Neuronal stem cell (in vitro differentiated cells): ENCODE data around the gene CHRNA1.
A peak's percentile ranks its signal among the peaks of the same experiment; 100 is the strongest.
"Not testable (repeated sequence)": the region's sequence is repeated elsewhere in the genome, so short reads cannot be mapped to it uniquely, and the experiment has no call there.

Experiments
- DNase-seq: peaks from one replicate; pipeline ENCODE4 v3.0.0-alpha.2; 2013; ENCODE audit warnings: low spot score
- H2AFZ ChIP-seq: one replicate; pipeline ENCODE4 v1.6.1; 2013; ENCODE audit warnings: mild to moderate bottlenecking, low read length, inconsistent platforms
- H2AK5ac ChIP-seq: 2 replicates; pipeline ENCODE4 v1.6.1; 2013; ENCODE audit warnings: low read depth, mild to moderate bottlenecking, inconsistent platforms, low read length, moderate library complexity, mixed read lengths
- H2BK120ac ChIP-seq: 2 replicates; pipeline ENCODE4 v1.6.1; 2013; ENCODE audit warnings: low read depth, mild to moderate bottlenecking, inconsistent platforms, low read length, moderate library complexity, mixed read lengths
- H2BK12ac ChIP-seq: one replicate; pipeline ENCODE4 v1.6.1; 2013; ENCODE audit warnings: low read length, inconsistent platforms
- H2BK15ac ChIP-seq: 2 replicates; pipeline ENCODE4 v1.6.1; 2013; ENCODE audit warnings: mild to moderate bottlenecking, low read length, inconsistent platforms, mixed read lengths
- H2BK5ac ChIP-seq: one replicate; pipeline ENCODE4 v1.6.1; 2013; ENCODE audit warnings: inconsistent platforms, mild to moderate bottlenecking, low read length, moderate library complexity
- H3K14ac ChIP-seq: one replicate; pipeline ENCODE4 v1.6.1; 2013; ENCODE audit warnings: low read length, inconsistent platforms
- H3K18ac ChIP-seq: 2 replicates; pipeline ENCODE4 v1.6.1; 2013; ENCODE audit warnings: low read length, inconsistent platforms
- H3K23ac ChIP-seq: 2 replicates; pipeline ENCODE4 v1.6.1; 2013; ENCODE audit warnings: low read depth, mild to moderate bottlenecking, mixed read lengths, low read length, inconsistent platforms; ENCODE audit not compliant: poor library complexity
- H3K27ac ChIP-seq: replicated peaks from 3 replicates; pipeline ENCODE4 v1.5.1; 2013; ENCODE audit warnings: low read length, inconsistent platforms
- H3K27me3 ChIP-seq, 3 experiments: 2 replicates each; pipeline ENCODE4 v1.6.1; 2013; ENCODE audit warnings: low read length in 3 of 3, mild to moderate bottlenecking in 2 of 3, inconsistent platforms in 1 of 3, low read depth in 1 of 3, mixed read lengths in 1 of 3, moderate library complexity in 1 of 3; ENCODE audit not compliant: control insufficient read depth in 3 of 3, insufficient read depth in 3 of 3
- H3K36me3 ChIP-seq, 2 donors: replicated peaks in 1 of 2; 2 replicates each; pipeline ENCODE4 v1.6.1; 2013; ENCODE audit warnings: low read length in 2 of 2; ENCODE audit not compliant: control insufficient read depth in 2 of 2, insufficient read depth in 2 of 2
- H3K4ac ChIP-seq: 2 replicates; pipeline ENCODE4 v1.6.1; 2013; ENCODE audit warnings: inconsistent platforms, mild to moderate bottlenecking, low read length, moderate library complexity
- H3K4me1 ChIP-seq, 2 donors: 1 replicate in 1 of 2; 2 replicates in 1 of 2; pipeline ENCODE4 v1.6.1; 2013; ENCODE audit warnings: low read length in 2 of 2, low read depth in 1 of 2; ENCODE audit not compliant: control insufficient read depth in 2 of 2, insufficient read depth in 1 of 2
- H3K4me2 ChIP-seq: one replicate; pipeline ENCODE4 v1.6.1; 2013; ENCODE audit warnings: mild to moderate bottlenecking, low read length, inconsistent platforms; ENCODE audit not compliant: insufficient read depth, poor library complexity, severe bottlenecking
- H3K4me3 ChIP-seq, 2 donors: 2 replicates each; pipeline ENCODE4 v1.5.1; 2013; ENCODE audit warnings: low read length in 2 of 2, mild to moderate bottlenecking in 2 of 2, inconsistent platforms in 1 of 2, moderate library complexity in 1 of 2
- H3K79me1 ChIP-seq: one replicate; pipeline ENCODE4 v1.6.1; 2013; ENCODE audit warnings: low read depth, mild to moderate bottlenecking, inconsistent platforms, low read length, moderate library complexity
- H3K9ac ChIP-seq: one replicate; pipeline ENCODE4 v1.6.1; 2013; ENCODE audit warnings: mild to moderate bottlenecking, low read depth, low read length, inconsistent platforms; ENCODE audit not compliant: poor library complexity
- H3K9me3 ChIP-seq, 2 donors: replicated peaks in 1 of 2; 2 replicates each; pipeline versions ENCODE3 to v1.6.1; 2013; ENCODE audit warnings: low read length in 2 of 2, mild to moderate bottlenecking in 2 of 2, inconsistent platforms in 1 of 2, low read depth in 1 of 2, mixed read lengths in 1 of 2, moderate library complexity in 1 of 2; ENCODE audit not compliant: control insufficient read depth in 2 of 2, insufficient read depth in 1 of 2
- H4K8ac ChIP-seq: one replicate; pipeline ENCODE4 v1.6.1; 2013; ENCODE audit warnings: low read depth, mild to moderate bottlenecking, inconsistent platforms, low read length, moderate library complexity
- H4K91ac ChIP-seq: one replicate; pipeline ENCODE4 v1.6.1; 2013; ENCODE audit warnings: low read length, low read depth, mild to moderate bottlenecking, inconsistent platforms; ENCODE audit not compliant: poor library complexity
- WGBS, 2 donors: extraction: QIAGEN DNeasy Blood & Tissue Kit; methylation state at CpG; one replicate each; pipeline ENCODE4 v1.1.7; 2013; ENCODE audit warnings: missing lambda C conversion rate in 2 of 2, mixed read lengths in 1 of 2; ENCODE audit not compliant: insufficient read length in 2 of 2, insufficient replicate concordance in 1 of 2; ENCODE audit errors: extremely low coverage in 2 of 2; 5-methylcytosine and 5-hydroxymethylcytosine counted together

The CHRNA1 gene

DNA sequence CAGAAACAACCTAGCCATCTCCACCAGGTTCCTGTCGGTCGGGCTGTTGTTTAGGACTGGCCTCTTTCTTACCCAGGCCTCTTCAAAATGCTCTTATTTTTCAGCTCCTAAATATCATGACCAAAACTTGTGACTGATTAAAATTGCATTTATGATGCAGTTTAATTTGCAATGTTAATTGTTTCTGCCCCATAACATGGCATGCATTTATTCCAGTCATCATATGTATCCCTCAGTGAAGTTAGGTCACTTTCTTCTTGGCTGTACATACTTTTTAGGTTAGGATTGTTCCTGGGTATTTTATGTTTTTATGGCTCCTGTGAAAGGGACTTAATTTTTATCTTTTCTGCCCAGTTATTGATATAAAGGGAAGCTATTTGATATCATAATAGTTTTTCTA, 50.6 kb downstream of the CHRNA1 start:
- Histone ChIP-seq H3K4ac (no peak overlapping the region), H3K4me2 (no peak overlapping the region), H3K18ac (no peak overlapping the region), H3K23ac (no peak overlapping the region), H3K4me1 (no peaks in the 10 kb centered on the region), H3K27ac (no peak overlapping the region), H2BK15ac (no peak overlapping the region), H2BK12ac (no peak overlapping the region), H4K91ac (no peak overlapping the region), H3K14ac (no peak overlapping the region), H3K36me3 (no peaks in the 10 kb centered on the region), H3K27me3 (peaks cover 0 to 12% (median 0%) of the 10 kb centered on the region in 3 experiments), H2AFZ (no peak overlapping the region), H2BK5ac (no peak overlapping the region), H3K9me3 (peaks cover 0 to 2% of the 10 kb centered on the region in 2 donors), H3K4me3 (no peak overlapping the region), H2BK120ac (no peak overlapping the region), H3K9ac (no peak overlapping the region), H2AK5ac (no peak overlapping the region), H3K79me1 (no peaks in the 10 kb centered on the region), H4K8ac (no peak overlapping the region)
- DNase-seq: no peak
- WGBS, 2 donors: no CpG with 5 or more reads among the region's 2 CpGs

DNA sequence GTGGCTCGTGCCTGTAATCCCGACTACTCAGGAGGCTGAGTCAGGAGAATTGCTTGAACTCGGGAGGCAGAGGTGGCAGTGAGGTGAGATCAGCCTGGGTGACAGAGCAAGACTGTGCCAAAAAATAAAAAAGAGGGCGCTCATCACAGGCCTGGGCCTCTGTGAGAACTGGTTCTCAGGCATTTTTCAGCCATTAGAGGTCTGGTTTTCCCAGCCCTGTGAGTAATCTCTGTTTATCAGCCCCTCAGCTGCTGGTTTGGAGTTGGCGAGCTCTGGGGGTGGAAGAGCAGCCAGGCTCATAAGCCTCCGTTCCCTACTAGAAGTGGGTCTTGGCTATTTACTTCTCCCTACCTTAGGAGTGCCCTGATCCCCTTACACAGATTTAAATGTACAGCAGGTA, 53.1 kb downstream of the CHRNA1 start:
- H3K4ac ChIP-seq: no peak overlapping the region
- no peaks in the 10 kb centered on the region for H3K79me1 ChIP-seq
- peaks cover 0 to 9% (median 0%) of the 10 kb centered on the region in 3 experiments for H3K27me3 ChIP-seq
- no peak overlapping the region for H2BK5ac ChIP-seq
- no peak overlapping the region for H3K9ac ChIP-seq
- no peak overlapping the region for H3K4me3 ChIP-seq
- no peak overlapping the region for H4K91ac ChIP-seq
- no peak overlapping the region for H2BK120ac ChIP-seq
- DNase-seq: no peak
- no peak overlapping the region for H3K23ac ChIP-seq
- no peak overlapping the region for H2AFZ ChIP-seq
- no peaks in the 10 kb centered on the region for H3K4me1 ChIP-seq
- no CpG with 5 or more reads among the region's 6 CpGs for whole genome bisulfite sequencing, 2 donors
- no peak overlapping the region for H3K4me2 ChIP-seq
- no peak overlapping the region for H4K8ac ChIP-seq
- no peak overlapping the region for H3K27ac ChIP-seq
- peaks cover 0 to 2% of the 10 kb centered on the region in 2 donors for H3K9me3 ChIP-seq
- H3K18ac ChIP-seq: no peak overlapping the region
- H2AK5ac ChIP-seq: no peak overlapping the region
- no peak overlapping the region for H3K14ac ChIP-seq
- no peak overlapping the region for H2BK15ac ChIP-seq
- no peaks in the 10 kb centered on the region for H3K36me3 ChIP-seq
- no peak overlapping the region for H2BK12ac ChIP-seq

DNA sequence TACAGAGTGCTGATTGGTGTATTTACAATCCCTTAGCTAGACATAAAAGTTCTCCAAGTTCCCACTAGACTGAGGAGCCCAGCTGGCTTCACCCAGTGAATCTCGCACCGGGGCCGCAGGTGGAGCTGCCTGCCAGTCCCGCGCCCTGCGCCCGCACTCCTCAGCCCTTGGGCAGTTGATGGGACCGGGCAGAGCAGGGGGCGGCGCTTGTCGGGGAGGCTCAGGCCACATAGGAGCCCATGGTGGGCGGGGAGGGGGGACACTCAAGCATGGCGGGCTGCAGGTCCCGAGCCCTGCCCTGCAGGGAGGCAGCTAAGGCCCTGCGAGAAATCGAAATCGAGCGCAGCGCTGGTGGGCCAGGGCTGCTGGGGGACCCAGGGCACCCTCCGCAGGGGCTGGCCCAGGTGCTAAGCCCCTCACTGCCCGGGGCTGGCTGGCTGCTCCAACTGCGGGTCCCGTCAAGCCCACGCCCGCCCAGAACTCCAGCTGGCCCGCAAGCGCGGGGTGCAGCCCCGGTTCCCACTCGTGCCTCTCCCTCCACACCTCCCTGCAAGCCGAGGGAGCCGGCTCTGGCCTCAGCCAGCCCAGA, 54.8 kb downstream of the CHRNA1 start:
- H3K36me3 ChIP-seq, H2BK5ac ChIP-seq, H3K9ac ChIP-seq, H2BK12ac ChIP-seq, H3K18ac ChIP-seq, H3K14ac ChIP-seq, H2BK15ac ChIP-seq, H3K4ac ChIP-seq, H3K79me1 ChIP-seq, H3K9me3 ChIP-seq, H2AFZ ChIP-seq, H3K4me2 ChIP-seq, H3K4me3 ChIP-seq, H3K27ac ChIP-seq, DNase-seq, H4K91ac ChIP-seq, H2AK5ac ChIP-seq, H2BK120ac ChIP-seq, H4K8ac ChIP-seq, H3K4me1 ChIP-seq: not testable (repeated sequence)
- Histone ChIP-seq H3K27me3 (peaks cover 0 to 21% (median 0%) of the 10 kb centered on the region in 3 experiments), H3K23ac (peak overlapping the region; percentile 38)
- WGBS, 2 donors: no CpG with 5 or more reads among the region's 32 CpGs

DNA sequence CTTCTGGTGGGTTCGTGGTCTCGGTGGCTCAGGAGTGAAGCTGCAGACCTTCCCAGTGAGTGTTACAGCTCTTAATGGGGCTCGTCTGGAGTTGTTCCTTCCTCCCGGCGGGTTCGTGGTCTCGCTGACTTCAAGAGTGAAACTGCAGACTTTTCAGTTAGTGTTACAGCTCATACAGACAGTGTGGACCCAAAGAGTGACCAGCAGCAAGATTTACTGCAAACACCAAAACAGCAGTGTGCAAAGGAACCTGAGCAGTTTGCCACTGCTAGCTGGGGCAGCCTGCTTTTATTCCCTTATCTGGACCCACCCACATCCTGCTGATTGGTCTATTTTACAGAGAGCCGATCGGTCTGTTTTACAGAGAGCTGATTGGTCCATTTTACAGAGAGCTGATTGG, 55.6 kb downstream of the CHRNA1 start:
- Histone ChIP-seq H2BK15ac (no peak overlapping the region), H3K9me3 (no peaks in the 10 kb centered on the region), H3K4me2 (no peak overlapping the region), H2AK5ac (no peak overlapping the region), H2BK5ac (no peak overlapping the region), H3K23ac (no peak overlapping the region), H3K9ac (no peak overlapping the region), H3K4me3 (no peak overlapping the region), H3K14ac (no peak overlapping the region), H2BK120ac (no peak overlapping the region), H2BK12ac (no peak overlapping the region), H3K79me1 (no peaks in the 10 kb centered on the region), H2AFZ (no peak overlapping the region), H3K36me3 (no peaks in the 10 kb centered on the region), H3K18ac (no peak overlapping the region), H4K91ac (no peak overlapping the region), H4K8ac (no peak overlapping the region), H3K27me3 (peaks cover 0 to 24% (median 0%) of the 10 kb centered on the region in 3 experiments), H3K27ac (no peak overlapping the region), H3K4me1 (no peaks in the 10 kb centered on the region), H3K4ac (no peak overlapping the region)
- WGBS, 2 donors: no CpG with 5 or more reads among the region's 9 CpGs
- no peak for DNase-seq
